ENCODE measurements around the gene ZNF593.

- TF ChIP-seq TAF1 (IDR thresholded peaks at IDR 0.05; ENCODE audit: borderline replicate concordance, low read depth, low read length) (no peak), POLR2A (IDR thresholded peaks at IDR 0.05; ENCODE audit: low read depth, low read length) (no peak), POLR2AphosphoS5 (IDR thresholded peaks at IDR 0.05; ENCODE audit: low read depth, low read length) (no peak)
Observed at GRCh38 chr1:26164036-26164860, 5.5 kb upstream of the ZNF593 start.

Data from GM12892 (cell line).